Activated CD4-positive, alpha-beta memory T cell treated with anti-CD3 and anti-CD28 coated beads, Interleukin-2, amount 10 ng/mL, durations not matched to agents 7 days and 5 days (primary cell): ENCODE data around the gene GPR180. TPM values are rescaled to one million over a fixed set of nuclear protein-coding genes. Genes with fewer than 3 reads are reported as not detected.
"Not testable (repeated sequence)": the region's sequence is repeated elsewhere in the genome, so short reads cannot be mapped to it uniquely, and the experiment has no call there.

Experiments used
- CTCF ChIA-PET: fragments of 350-600 bp; sonication (Branson Sonifier 250); formaldehyde crosslinking; loops from one replicate; lab custom pipeline; 2021; ENCODE audit warnings: antibody characterized with exemption, inconsistent platforms; lab: Charles Lee
- POLR2A ChIA-PET: fragments of 350-600 bp; sonication (Branson Sonifier 250); formaldehyde crosslinking; loops from one replicate; lab custom pipeline; 2021; ENCODE audit warnings: antibody characterized with exemption; lab: Charles Lee
- DNase-seq: peaks from one replicate; pipeline ENCODE4 v3.0.0-alpha.2; 2020
- H3K27ac Mint-ChIP-seq: one replicate; pipeline ENCODE4 v1.8.0; 2021; ENCODE audit warnings: mild to moderate bottlenecking, mixed read lengths
- H3K27me3 Mint-ChIP-seq: one replicate; pipeline ENCODE4 v1.8.0; 2021; ENCODE audit warnings: mixed read lengths
- H3K36me3 Mint-ChIP-seq: one replicate; pipeline ENCODE4 v1.8.0; 2021; ENCODE audit warnings: low read depth, mixed read lengths
- H3K4me1 Mint-ChIP-seq: one replicate; pipeline ENCODE4 v1.8.0; 2021; ENCODE audit warnings: mixed read lengths
- H3K4me3 Mint-ChIP-seq: one replicate; pipeline ENCODE4 v1.8.0; 2021; ENCODE audit warnings: mild to moderate bottlenecking, mixed read lengths
- H3K9me3 Mint-ChIP-seq: one replicate; pipeline ENCODE4 v1.8.0; 2021; ENCODE audit warnings: mixed read lengths
- total RNA-seq, 2 experiments: library from RNA; stranded (reverse); gene quantifications; one replicate each; pipeline ENCODE4 v1.2.3, GENCODE V29; 2021

GPR180 gene
- total RNA-seq, 2 experiments from 2014 or later = 7.8 to 8.0 TPM

DNA sequence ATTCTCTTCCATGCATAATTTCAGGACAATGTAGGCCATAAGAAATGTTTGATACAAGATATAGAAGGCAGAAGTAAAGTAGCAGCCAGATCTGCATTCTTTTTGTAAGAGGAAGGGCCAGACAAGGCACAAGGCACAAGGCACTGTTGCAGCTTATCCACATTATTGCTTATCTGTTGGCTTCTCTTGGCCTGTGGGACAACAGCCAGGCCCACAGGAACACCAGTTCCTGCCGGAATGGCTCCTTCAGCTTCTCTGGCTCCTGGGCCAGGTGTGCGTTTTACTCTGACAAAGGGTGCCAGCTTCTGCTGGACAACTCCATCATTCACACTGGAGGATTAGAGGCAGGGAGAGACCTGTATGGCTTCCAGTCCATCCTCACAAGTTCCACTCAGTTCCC, 29.2 kb downstream of the GPR180 start:
- peaks cover 59% of the 10 kb centered on the region for H3K36me3 Mint-ChIP-seq
- no peaks in the 10 kb centered on the region for H3K27me3 Mint-ChIP-seq
- ChIA-PET CTCF (interaction anchor here (0.5 to 3.5 kb wide), 3 partner anchors 11 to 584 kb away, joined by 3 to 18 read pairs (median 4); no protein-coding TSS in a partner anchor), POLR2A (no interaction called here)
- no peak for DNase-seq
- H3K4me1 Mint-ChIP-seq = no peaks in the 10 kb centered on the region
- no peak overlapping the region for H3K4me3 Mint-ChIP-seq
- no peaks in the 10 kb centered on the region for H3K9me3 Mint-ChIP-seq
- no peak overlapping the region for H3K27ac Mint-ChIP-seq

DNA sequence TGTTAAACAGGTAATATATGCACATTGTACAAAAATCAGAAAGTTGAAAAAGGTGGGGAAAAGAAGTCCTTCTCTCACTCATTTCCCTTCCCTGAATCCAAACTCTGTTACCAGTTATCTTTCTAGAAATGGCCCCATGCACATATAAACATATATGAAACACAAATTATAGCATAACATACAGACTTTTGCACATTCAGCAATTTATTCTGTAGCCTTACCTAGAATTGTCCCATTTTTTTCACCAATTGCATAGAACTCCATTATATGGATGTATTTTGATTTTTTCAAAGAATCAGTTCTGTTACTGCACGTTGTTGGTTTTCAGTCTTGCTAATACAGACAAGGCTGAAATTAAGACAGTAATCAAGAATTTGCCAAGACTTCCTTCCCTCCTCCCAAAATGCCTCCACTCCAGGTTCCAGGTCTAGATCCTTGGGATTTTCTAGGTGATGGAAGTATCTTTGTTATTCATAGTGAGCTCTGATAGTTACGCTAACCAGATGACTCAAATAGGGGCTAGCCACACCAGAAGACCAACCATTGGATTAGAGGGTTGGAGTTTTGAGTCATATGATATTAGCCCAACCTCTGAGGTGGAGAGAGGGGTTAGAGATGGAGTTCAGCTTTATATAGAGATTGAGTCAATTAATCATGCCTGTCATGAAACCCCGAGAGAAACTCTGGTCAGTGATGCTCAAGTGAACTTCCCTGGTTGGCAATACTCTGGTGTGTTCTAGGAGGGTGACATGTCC, 30.7 kb downstream of the GPR180 start:
- Mint-ChIP-seq H3K4me1 (no peaks in the 10 kb centered on the region), H3K27me3 (no peaks in the 10 kb centered on the region), H3K27ac (no peak overlapping the region), H3K4me3 (no peak overlapping the region), H3K36me3 (peaks cover 53% of the 10 kb centered on the region), H3K9me3 (peaks cover 2% of the 10 kb centered on the region)
- ChIA-PET POLR2A (no interaction called here), CTCF (no interaction called here)
- no peak for DNase-seq

- not testable (repeated sequence) for H3K27ac Mint-ChIP-seq, DNase-seq, H3K27me3 Mint-ChIP-seq, H3K9me3 Mint-ChIP-seq, H3K4me3 Mint-ChIP-seq, H3K4me1 Mint-ChIP-seq
- ChIA-PET CTCF (interaction anchor here (1.5 kb wide), 1 partner anchor 15 kb away, joined by 5 read pairs; no protein-coding TSS in a partner anchor), POLR2A (interaction anchor here (1.2 kb wide), 1 partner anchor 9 kb away, joined by 3 read pairs; no protein-coding TSS in a partner anchor)
- peaks cover 27% of the 10 kb centered on the region for H3K36me3 Mint-ChIP-seq
Observed at GRCh38 chr13:94636096-94636495, 34.4 kb downstream of the GPR180 start.

GRCh38 chr13:94636942-94637578, 35.4 kb downstream of the GPR180 start:
- Mint-ChIP-seq H3K36me3 (peaks cover 19% of the 10 kb centered on the region), H3K4me3 (no peak overlapping the region), H3K27ac (no peak overlapping the region), H3K9me3 (peaks cover 5% of the 10 kb centered on the region), H3K27me3 (peaks cover 6% of the 10 kb centered on the region), H3K4me1 (no peaks in the 10 kb centered on the region)
- ChIA-PET POLR2A (interaction anchor here (1.2 kb wide), 1 partner anchor 8 kb away, joined by 3 read pairs; no protein-coding TSS in a partner anchor), CTCF (interaction anchor here (1.5 kb wide), 1 partner anchor 16 kb away, joined by 5 read pairs; no protein-coding TSS in a partner anchor)
- no peak for DNase-seq

DNA sequence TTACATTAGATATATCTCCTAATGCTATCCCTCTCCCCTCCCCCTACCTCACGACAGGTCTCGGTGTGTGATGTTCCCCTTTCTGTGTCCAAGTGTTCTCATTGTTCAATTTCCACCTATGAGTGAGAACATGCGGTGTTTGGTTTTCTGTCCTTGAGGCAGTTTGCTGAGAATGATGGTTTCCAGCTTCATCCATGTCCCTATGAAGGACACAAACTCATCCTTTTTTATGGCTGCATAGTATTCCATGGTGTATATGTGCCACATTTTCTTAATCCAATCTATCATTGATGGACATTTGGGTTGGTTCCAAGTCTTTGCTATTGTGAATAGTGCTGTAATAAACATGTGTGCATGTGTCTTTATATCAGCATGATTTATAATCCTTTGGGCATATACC, 36.0 kb downstream of the GPR180 start:
- H3K27ac Mint-ChIP-seq, POLR2A ChIA-PET, H3K4me3 Mint-ChIP-seq, DNase-seq, H3K4me1 Mint-ChIP-seq, H3K27me3 Mint-ChIP-seq, CTCF ChIA-PET, H3K9me3 Mint-ChIP-seq: not testable (repeated sequence)
- H3K36me3 Mint-ChIP-seq = peaks cover 14% of the 10 kb centered on the region

- DNase-seq = no peak
- H3K4me3 Mint-ChIP-seq = no peak overlapping the region
- H3K9me3 Mint-ChIP-seq = peaks cover 5% of the 10 kb centered on the region
- no peaks in the 10 kb centered on the region for H3K36me3 Mint-ChIP-seq
- CTCF ChIA-PET = no interaction called here
- H3K27me3 Mint-ChIP-seq = peaks cover 6% of the 10 kb centered on the region
- no peaks in the 10 kb centered on the region for H3K4me1 Mint-ChIP-seq
- POLR2A ChIA-PET = no interaction called here
- no peak overlapping the region for H3K27ac Mint-ChIP-seq
Observed at GRCh38 chr13:94640721-94641120, 39.1 kb downstream of the GPR180 start.

DNA sequence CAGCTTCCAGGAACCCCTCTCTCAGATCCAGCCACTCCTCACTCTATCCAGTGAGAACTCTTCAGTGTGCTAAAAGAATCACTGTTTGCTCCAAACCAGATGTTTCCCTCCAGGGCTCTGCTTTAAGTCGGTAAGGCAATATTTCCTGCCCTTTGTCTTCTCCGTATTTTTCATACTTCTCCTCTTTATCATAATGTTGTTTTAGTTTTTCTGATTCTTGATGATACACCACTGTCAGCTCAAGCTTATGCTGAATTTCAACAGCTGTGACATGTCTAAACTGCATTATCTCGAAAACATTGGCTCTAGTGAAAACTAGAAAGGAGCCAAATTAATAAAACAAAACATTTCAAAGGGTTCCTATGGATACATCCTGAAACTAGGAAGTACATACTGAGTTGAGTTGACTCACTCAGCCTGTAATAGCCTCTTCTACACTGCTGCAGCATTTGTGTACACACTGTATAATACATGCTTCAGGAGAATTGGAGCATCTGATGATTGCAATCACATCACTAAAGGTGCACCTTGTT, 39.8 kb downstream of the GPR180 start:
- Mint-ChIP-seq H3K9me3 (peaks cover 5% of the 10 kb centered on the region), H3K4me1 (no peaks in the 10 kb centered on the region), H3K36me3 (no peaks in the 10 kb centered on the region), H3K4me3 (no peak overlapping the region), H3K27ac (no peak overlapping the region), H3K27me3 (peaks cover 6% of the 10 kb centered on the region)
- POLR2A ChIA-PET = no interaction called here
- CTCF ChIA-PET = no interaction called here
- no peak for DNase-seq

- DNase-seq = no peak
- no peak overlapping the region for H3K27ac Mint-ChIP-seq
- H3K4me1 Mint-ChIP-seq = no peaks in the 10 kb centered on the region
- no peak overlapping the region for H3K4me3 Mint-ChIP-seq
- ChIA-PET CTCF (no interaction called here), POLR2A (no interaction called here)
- H3K36me3 Mint-ChIP-seq = no peaks in the 10 kb centered on the region
- no peaks in the 10 kb centered on the region for H3K9me3 Mint-ChIP-seq
- H3K27me3 Mint-ChIP-seq = no peaks in the 10 kb centered on the region
Observed at GRCh38 chr13:94646904-94647303, 45.2 kb downstream of the GPR180 start.

DNA sequence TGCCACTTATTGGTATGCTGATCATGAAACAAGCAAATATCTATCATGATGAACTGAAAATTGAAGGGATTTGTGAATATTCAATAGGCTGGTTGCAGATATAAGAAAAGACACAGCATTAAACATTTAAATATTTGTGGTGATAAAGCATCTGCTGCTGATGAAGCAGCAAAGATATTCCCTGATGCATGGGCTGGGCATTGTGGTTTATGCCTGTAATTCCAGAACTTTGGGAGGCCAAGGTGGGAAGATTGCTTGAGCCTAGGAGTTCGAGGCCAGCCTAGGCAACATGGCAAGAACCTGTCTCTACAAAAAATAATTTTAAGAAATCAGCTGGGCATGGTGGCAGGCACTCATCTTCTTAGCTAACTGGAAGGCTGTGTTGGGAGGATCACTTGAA, 54.5 kb downstream of the GPR180 start:
- DNase-seq = no peak
- no peaks in the 10 kb centered on the region for H3K36me3 Mint-ChIP-seq
- peaks cover 17% of the 10 kb centered on the region for H3K4me1 Mint-ChIP-seq
- H3K9me3 Mint-ChIP-seq = no peaks in the 10 kb centered on the region
- H3K27me3 Mint-ChIP-seq = peaks cover 7% of the 10 kb centered on the region
- no peak overlapping the region for H3K27ac Mint-ChIP-seq
- ChIA-PET CTCF (interaction anchor here (1.2 kb wide), 1 partner anchor 748 kb away, joined by 6 read pairs; no protein-coding TSS in a partner anchor), POLR2A (no interaction called here)
- no peak overlapping the region for H3K4me3 Mint-ChIP-seq

GRCh38 chr13:94656766-94657165, 55.1 kb downstream of the GPR180 start:
- H3K27me3 Mint-ChIP-seq = peaks cover 11% of the 10 kb centered on the region
- no peaks in the 10 kb centered on the region for H3K36me3 Mint-ChIP-seq
- ChIA-PET POLR2A (no interaction called here), CTCF (interaction anchor here (1.2 kb wide), 1 partner anchor 747 kb away, joined by 6 read pairs; no protein-coding TSS in a partner anchor)
- DNase-seq = peak; percentile 19
- H3K4me1 Mint-ChIP-seq = peaks cover 17% of the 10 kb centered on the region
- H3K27ac Mint-ChIP-seq = no peak overlapping the region
- no peak overlapping the region for H3K4me3 Mint-ChIP-seq
- no peaks in the 10 kb centered on the region for H3K9me3 Mint-ChIP-seq

DNA sequence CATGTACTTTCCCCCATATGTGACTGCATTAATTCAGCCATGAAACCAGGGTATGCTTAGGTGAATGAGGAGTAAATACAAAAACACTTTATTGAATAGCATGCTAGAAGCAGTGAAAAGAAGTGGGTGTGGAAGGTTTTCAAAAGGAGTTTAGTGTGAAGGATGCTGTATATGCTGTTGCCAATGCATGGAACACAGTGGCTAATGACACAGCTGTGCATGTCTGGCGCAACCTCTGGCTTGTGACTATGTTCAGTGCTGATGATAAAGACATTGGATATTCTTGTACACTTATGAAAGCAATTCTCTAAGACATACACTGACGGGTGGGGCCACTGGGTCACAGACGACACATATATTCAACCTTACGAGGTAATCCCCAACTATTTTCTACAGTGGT, 55.5 kb downstream of the GPR180 start:
- DNase-seq = no peak

GRCh38 chr13:94658926-94659597, 57.4 kb downstream of the GPR180 start:
- Mint-ChIP-seq H3K4me3 (no peak overlapping the region), H3K9me3 (no peaks in the 10 kb centered on the region), H3K36me3 (no peaks in the 10 kb centered on the region), H3K27me3 (peaks cover 25% of the 10 kb centered on the region), H3K4me1 (peaks cover 17% of the 10 kb centered on the region), H3K27ac (no peak overlapping the region)
- DNase-seq = no peak
- POLR2A ChIA-PET = no interaction called here
- CTCF ChIA-PET = interaction anchor here (0.9 kb wide), 1 partner anchor 16 kb away, joined by 6 read pairs; no protein-coding TSS in a partner anchor

More for the DNA sequence above, 55.5 kb downstream of the GPR180 start:
- H3K4me3 Mint-ChIP-seq = no peak overlapping the region
- peaks cover 17% of the 10 kb centered on the region for H3K4me1 Mint-ChIP-seq
- no peaks in the 10 kb centered on the region for H3K36me3 Mint-ChIP-seq
- H3K27ac Mint-ChIP-seq = no peak overlapping the region
- H3K9me3 Mint-ChIP-seq = no peaks in the 10 kb centered on the region
- ChIA-PET POLR2A (no interaction called here), CTCF (interaction anchor here (1.2 kb wide), 1 partner anchor 747 kb away, joined by 6 read pairs; no protein-coding TSS in a partner anchor)
- peaks cover 14% of the 10 kb centered on the region for H3K27me3 Mint-ChIP-seq
